ENCODE results near the gene THUMPD3.

THUMPD3 gene

DNA sequence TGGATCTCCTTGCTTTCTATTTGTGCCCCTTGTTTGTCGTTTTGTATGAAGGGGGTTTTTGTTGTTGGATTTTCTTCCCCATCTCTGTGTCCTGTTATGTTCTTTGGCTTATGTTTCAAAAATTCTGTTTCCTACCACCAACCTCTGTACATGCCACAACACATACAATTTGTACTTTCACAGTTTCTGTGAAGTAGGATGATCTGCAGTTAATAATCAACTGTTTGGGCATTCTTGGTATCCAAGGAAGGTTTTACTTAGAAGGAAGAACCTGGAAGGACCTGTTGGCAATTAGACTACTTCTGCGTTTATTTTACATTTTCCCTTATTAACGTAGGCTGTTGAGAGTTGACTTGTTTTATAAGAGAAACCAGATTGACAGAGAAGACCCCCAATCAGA, 42.9 kb downstream of the THUMPD3 start:
- Histone ChIP-seq H3K4me1 (ENCODE audit: insufficient read depth, low read length, poor library complexity, severe bottlenecking) (peaks cover 64% of the 10 kb centered on the region), H3K9ac (ENCODE audit: low read depth, low read length, poor library complexity, severe bottlenecking) (no peak overlapping the region), H3K4me3 (ENCODE audit: low read length, poor library complexity, severe bottlenecking) (peak overlapping the region; percentile 81), H3K9me3 (ENCODE audit: insufficient read depth, low read depth, low read length) (no peaks in the 10 kb centered on the region), H3K4me2 (ENCODE audit: low read depth, low read length, poor library complexity, severe bottlenecking) (peak overlapping the region; percentile 96), H3F3A (ENCODE audit: low read depth) (no peaks in the 10 kb centered on the region), H3K27me3 (ENCODE audit: insufficient read depth, low read length, poor library complexity, severe bottlenecking) (no peaks in the 10 kb centered on the region), H3K79me2 (ENCODE audit: insufficient read depth, low read length) (peaks cover 100% of the 10 kb centered on the region), H2AFZ (ENCODE audit: low read length) (no peak overlapping the region), H3K9me2 (replicated peaks; ENCODE audit: low read depth, low read length) (no peaks in the 10 kb centered on the region), H4K20me1 (ENCODE audit: insufficient read depth, low read length, poor library complexity, severe bottlenecking) (peaks cover 100% of the 10 kb centered on the region), H3K36me3 (ENCODE audit: insufficient read depth, low read length) (no peaks in the 10 kb centered on the region)
- TF ChIP-seq, protein P1, sequence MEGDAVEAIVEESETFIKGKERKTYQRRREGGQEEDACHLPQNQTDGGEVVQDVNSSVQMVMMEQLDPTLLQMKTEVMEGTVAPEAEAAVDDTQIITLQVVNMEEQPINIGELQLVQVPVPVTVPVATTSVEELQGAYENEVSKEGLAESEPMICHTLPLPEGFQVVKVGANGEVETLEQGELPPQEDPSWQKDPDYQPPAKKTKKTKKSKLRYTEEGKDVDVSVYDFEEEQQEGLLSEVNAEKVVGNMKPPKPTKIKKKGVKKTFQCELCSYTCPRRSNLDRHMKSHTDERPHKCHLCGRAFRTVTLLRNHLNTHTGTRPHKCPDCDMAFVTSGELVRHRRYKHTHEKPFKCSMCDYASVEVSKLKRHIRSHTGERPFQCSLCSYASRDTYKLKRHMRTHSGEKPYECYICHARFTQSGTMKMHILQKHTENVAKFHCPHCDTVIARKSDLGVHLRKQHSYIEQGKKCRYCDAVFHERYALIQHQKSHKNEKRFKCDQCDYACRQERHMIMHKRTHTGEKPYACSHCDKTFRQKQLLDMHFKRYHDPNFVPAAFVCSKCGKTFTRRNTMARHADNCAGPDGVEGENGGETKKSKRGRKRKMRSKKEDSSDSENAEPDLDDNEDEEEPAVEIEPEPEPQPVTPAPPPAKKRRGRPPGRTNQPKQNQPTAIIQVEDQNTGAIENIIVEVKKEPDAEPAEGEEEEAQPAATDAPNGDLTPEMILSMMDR (conservative IDR thresholded peaks at IDR 0.05; ENCODE audit: low read length), result no peak
- no peak for TF ChIP-seq EZH2phosphoT487 (IDR thresholded peaks at IDR 0.05; ENCODE audit: borderline replicate concordance)

- peaks cover 100% of the 10 kb centered on the region for H3K79me2 ChIP-seq (ENCODE audit: insufficient read depth, low read length)
- no peak overlapping the region for H3K9ac ChIP-seq (ENCODE audit: low read depth, low read length, poor library complexity, severe bottlenecking)
- no peaks in the 10 kb centered on the region for H3K9me3 ChIP-seq (ENCODE audit: insufficient read depth, low read depth, low read length)
- TF ChIP-seq, protein P1 (conservative IDR thresholded peaks at IDR 0.05; ENCODE audit: low read length), result no peak
- TF ChIP-seq EZH2phosphoT487 (IDR thresholded peaks at IDR 0.05; ENCODE audit: borderline replicate concordance), result no peak
- H2AFZ ChIP-seq (ENCODE audit: low read length), result no peak overlapping the region
- no peak overlapping the region for H3K4me3 ChIP-seq (ENCODE audit: low read length, poor library complexity, severe bottlenecking)
- H3K27me3 ChIP-seq (ENCODE audit: insufficient read depth, low read length, poor library complexity, severe bottlenecking), result no peaks in the 10 kb centered on the region
- H4K20me1 ChIP-seq (ENCODE audit: insufficient read depth, low read length, poor library complexity, severe bottlenecking), result peaks cover 99% of the 10 kb centered on the region
- H3K36me3 ChIP-seq (ENCODE audit: insufficient read depth, low read length), result no peaks in the 10 kb centered on the region
- H3F3A ChIP-seq (ENCODE audit: low read depth), result no peaks in the 10 kb centered on the region
- no peaks in the 10 kb centered on the region for H3K9me2 ChIP-seq (replicated peaks; ENCODE audit: low read depth, low read length)
- peak overlapping the region; percentile 96 for H3K4me2 ChIP-seq (ENCODE audit: low read depth, low read length, poor library complexity, severe bottlenecking)
- peaks cover 55% of the 10 kb centered on the region for H3K4me1 ChIP-seq (ENCODE audit: insufficient read depth, low read length, poor library complexity, severe bottlenecking)
Measured at GRCh38 chr3:9406856-9407626, 44.2 kb downstream of the THUMPD3 start.

- Histone ChIP-seq H3F3A (ENCODE audit: low read depth) (no peaks in the 10 kb centered on the region), H3K4me2 (ENCODE audit: low read depth, low read length, poor library complexity, severe bottlenecking) (no peak overlapping the region), H3K9me3 (ENCODE audit: insufficient read depth, low read depth, low read length) (no peaks in the 10 kb centered on the region), H3K9me2 (replicated peaks; ENCODE audit: low read depth, low read length) (no peaks in the 10 kb centered on the region), H3K79me2 (ENCODE audit: insufficient read depth, low read length) (peaks cover 100% of the 10 kb centered on the region), H3K27me3 (ENCODE audit: insufficient read depth, low read length, poor library complexity, severe bottlenecking) (no peaks in the 10 kb centered on the region), H3K36me3 (ENCODE audit: insufficient read depth, low read length) (no peaks in the 10 kb centered on the region), H3K9ac (ENCODE audit: low read depth, low read length, poor library complexity, severe bottlenecking) (no peak overlapping the region), H4K20me1 (ENCODE audit: insufficient read depth, low read length, poor library complexity, severe bottlenecking) (peaks cover 99% of the 10 kb centered on the region), H3K4me1 (ENCODE audit: insufficient read depth, low read length, poor library complexity, severe bottlenecking) (peaks cover 46% of the 10 kb centered on the region), H3K4me3 (ENCODE audit: low read length, poor library complexity, severe bottlenecking) (no peak overlapping the region), H2AFZ (ENCODE audit: low read length) (no peak overlapping the region)
- TF ChIP-seq, protein P1 (conservative IDR thresholded peaks at IDR 0.05; ENCODE audit: low read length), result no peak
- TF ChIP-seq EZH2phosphoT487 (IDR thresholded peaks at IDR 0.05; ENCODE audit: borderline replicate concordance), result no peak
Measured at GRCh38 chr3:9408061-9408460, 45.2 kb downstream of the THUMPD3 start.
